ENCODE data around the gene VWA1.
A peak's percentile ranks its signal among the peaks of the same experiment; 100 is the strongest.
"Not testable (repeated sequence)": the region's sequence is repeated elsewhere in the genome, so short reads cannot be mapped to it uniquely, and the experiment has no call there.

Gene VWA1

DNA sequence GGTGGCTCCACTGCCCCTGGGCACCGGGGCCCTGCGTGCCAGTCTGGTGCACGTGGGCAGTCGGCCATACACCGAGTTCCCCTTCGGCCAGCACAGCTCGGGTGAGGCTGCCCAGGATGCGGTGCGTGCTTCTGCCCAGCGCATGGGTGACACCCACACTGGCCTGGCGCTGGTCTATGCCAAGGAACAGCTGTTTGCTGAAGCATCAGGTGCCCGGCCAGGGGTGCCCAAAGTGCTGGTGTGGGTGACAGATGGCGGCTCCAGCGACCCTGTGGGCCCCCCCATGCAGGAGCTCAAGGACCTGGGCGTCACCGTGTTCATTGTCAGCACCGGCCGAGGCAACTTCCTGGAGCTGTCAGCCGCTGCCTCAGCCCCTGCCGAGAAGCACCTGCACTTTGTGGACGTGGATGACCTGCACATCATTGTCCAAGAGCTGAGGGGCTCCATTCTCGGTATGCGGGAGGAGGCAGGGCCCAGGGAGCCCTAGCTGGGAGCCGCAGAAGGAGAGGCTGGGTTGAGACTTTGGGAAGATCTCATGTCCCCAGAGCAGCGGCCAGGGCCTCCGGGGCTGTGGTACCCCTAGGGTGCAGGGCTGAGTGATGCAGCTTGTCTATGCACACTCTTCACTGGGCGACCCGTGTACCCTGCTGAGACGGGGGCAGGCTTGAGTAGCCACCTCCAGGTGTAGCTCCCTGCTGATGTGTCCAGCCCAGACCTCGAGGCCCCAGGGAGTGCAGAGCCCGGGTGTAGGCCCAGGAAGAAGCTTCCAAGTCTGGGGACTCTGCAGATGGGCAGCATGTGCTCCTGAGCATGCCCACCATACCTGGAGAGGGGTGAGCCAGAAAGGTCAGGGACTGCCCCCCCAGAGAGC lies 1.8 kb downstream of the VWA1 start:
- DNase-seq: no peak

DNA sequence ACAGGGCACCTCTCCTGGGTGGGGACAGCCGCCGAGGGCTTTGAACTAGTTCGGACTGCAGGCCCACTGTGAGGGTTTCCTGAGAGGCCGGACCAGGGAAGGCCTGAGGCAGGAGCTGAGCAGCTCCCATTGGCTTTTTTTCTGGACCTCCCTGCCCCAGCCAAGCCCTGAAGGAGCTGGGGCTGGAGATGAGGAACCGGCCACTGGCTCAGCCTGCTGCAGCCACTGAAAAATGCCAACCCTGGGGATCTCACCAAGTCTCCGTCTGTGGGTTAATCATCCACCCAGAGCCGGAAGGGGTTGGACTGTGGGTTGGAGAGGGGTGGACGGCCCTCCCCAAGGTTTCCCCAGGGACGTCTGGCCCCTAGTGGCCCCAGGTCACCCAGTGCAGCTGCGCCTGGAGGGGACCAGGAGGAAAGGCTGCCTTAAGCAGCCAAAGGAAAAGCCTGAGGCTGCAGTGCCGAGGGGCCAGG lies 2.5 kb downstream of the VWA1 start:
- no peak for DNase-seq

DNA sequence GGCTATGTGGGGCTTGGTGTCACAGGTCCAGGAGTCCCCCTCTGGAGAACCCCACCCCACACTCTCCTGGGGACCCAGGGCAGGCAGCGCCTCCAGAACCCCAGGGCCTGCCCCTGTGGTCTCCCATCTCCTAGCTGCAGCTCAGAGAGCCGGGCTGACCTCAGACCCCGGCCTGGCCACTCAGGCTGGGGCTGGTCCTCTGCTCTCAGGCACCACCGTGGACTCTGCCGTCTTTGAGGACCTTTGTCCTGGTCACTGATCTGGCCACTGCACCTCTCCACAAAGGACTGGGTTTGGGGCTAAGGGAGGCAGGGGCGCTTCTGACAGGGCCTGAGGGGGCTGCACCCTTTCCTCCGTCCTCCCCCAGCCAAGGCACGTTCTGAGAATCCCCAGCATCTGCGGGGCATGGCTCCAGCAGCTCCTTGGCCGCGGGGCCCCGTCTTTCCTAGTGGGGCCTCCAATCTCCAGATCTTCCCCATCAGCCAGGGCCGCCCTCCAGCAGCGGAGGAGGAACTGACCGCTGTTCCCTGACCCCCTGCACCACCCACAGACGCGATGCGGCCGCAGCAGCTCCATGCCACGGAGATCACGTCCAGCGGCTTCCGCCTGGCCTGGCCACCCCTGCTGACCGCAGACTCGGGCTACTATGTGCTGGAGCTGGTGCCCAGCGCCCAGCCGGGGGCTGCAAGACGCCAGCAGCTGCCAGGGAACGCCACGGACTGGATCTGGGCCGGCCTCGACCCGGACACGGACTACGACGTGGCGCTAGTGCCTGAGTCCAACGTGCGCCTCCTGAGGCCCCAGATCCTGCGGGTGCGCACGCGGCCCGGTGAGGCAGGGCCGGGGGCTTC lies 3.3 kb downstream of the VWA1 start:
- DNase-seq: no peak

DNA sequence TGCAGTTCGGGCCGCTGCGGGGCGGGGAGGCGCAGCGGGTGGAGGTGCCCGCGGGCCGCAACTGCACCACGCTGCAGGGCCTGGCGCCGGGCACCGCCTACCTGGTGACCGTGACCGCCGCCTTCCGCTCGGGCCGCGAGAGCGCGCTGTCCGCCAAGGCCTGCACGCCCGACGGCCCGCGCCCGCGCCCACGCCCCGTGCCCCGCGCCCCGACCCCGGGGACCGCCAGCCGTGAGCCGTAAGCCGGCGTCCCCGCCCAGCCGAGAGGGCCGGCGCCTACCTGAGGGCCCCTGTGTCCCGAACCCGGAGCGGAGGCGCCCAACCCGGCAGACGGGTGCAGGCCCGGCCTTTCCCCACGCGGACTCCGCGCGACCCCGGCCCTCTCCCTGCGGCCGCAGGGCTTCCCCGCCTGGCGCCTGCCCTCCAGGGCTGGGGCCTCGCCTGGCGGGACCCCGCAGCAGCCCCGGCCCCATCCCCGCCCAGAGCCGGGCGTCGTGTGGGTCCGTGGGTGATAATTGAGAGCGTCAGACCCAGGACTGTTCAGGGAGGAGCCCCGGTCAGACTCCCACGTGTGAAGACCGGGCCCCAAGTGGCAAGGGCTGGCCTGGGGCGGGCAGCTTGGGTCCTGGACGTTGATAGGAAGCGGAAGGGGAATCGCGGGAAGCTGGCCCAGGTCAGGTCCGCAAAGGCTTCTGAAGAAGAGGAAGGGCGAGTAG lies 4.2 kb downstream of the VWA1 start:
- DNase-seq: no peak

DNA sequence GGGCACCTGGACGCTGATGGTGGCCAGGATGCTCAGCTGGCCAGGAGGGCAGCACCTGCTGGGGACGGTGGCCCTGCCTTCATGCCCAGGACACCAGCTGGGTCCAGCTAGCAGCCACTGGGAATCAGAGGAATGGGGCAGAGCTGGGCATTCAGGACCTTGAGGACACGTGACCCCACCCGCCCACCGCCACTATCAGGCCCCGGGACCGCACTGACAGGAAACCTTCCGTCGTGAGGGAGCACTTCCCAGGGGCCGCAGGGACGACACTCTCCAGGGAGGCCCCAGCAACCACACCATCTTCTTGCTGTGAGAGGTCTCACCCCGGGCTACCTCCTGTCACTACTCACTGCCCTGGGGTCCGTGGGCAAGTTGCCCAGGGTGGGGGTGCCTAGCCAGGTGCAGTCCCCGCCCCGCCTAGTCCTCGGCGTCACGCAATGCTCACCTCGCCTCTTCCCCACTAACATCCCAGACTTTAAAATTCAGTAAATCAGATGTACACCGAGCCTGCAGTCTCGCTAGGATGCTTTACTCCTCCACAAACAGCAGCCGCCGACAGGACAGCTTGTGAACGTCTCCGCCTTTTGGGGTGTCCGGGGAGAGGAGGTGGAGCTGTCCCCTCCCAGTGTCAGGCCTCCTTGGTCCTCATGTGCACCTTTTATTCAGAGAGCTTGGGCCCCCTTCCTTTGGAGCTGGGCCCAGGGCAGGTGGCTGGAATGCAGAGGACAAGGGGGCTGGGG lies 4.9 kb downstream of the VWA1 start:
- no peak for DNase-seq

DNA sequence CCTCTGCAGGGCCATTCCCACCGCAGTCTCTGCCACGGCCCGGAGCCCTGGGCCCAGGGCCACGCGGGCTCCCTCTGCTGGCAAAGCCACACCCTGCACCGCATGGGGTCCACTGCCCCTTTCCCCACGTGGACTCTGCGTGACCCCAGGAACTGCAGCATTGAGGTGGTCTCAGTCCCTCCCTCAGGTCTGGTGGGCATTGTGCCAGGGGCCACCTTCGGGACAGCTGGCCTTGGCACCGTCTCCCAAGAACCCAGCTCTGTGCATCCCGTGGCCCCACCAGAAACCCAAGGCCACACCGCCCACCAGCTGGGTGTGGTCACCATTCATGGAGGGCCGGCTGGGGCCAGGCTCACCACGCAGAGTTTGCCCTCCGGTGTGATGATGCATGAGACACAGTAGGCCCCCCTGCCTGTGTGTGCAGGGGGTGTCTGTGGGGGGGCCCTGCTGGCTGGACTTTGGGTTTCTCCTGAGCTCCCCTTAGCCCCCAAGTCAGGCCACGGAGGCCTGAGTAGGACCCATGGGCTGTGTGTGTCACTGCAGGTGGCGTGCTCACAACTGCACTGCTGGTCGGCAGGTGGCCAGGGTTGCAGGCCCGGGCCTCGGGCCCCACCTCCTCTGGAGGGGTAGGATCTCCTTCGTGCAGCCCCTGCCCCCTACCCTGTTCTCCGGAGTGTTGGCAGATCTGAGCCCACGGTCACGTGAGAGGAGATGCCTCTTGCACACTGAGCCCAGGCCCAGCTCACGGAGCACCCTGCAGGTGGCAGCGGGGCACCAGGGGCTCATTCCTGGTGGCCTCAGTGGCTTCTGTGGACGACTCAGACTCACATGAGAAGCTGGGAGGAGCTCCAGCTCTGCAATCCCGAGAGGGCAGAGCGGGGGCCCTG lies 5.8 kb downstream of the VWA1 start:
- DNase-seq: peak; percentile 72

DNA sequence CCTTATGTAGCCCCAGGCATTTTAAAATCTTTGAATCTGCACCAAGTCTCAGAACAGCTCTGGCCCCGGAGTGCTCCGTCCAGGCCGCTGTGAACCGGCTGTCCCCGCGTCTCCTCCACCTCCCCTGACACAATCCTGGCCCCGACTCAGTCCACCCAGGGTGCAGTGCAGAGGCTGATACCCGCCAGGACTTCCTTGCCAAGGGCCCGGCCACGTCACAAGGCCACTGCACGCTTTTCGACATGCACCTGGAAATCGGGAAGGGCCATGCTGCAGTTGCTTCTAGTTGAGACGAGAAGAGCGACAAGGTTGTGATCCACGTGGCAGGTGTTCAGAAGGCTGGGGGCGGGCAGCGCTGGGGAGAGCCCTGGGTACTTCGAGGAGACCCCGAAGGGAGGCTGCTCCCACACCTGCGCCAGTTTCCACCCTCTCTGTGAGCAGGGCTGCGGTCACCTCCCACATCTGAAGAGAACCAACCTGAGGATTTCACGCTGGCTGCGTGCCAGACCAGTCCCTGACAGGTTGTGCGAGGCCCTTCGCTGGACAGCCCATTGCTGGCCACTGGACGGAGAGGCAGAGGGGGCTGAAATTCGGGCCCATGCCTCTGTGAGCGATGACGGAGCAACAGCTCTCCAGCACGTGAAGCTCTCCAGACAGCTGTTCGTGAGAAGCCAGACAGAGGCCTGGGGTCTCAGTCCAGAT lies 6.7 kb downstream of the VWA1 start:
- DNase-seq: no peak

DNA sequence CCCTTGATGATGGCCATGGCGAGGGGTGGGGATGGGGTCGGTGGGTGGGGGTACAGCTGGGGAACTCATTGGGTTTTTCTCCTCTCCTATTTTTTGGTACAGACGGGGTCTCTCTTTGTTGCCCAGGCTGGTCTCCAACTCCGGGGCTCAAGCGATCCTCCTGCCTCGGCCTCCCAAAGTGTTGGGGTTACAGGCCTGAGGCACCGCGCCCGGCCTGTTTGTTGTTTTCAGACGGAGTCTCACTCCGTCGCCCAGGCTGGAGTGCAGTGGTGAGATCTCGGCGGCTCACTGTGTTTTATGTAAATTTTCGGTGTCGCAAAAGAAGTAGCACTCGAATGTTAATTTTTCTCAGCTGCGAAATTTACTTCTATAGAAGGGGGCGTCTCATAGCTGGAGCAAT lies 11.1 kb downstream of the VWA1 start:
- not testable (repeated sequence) for DNase-seq

DNA sequence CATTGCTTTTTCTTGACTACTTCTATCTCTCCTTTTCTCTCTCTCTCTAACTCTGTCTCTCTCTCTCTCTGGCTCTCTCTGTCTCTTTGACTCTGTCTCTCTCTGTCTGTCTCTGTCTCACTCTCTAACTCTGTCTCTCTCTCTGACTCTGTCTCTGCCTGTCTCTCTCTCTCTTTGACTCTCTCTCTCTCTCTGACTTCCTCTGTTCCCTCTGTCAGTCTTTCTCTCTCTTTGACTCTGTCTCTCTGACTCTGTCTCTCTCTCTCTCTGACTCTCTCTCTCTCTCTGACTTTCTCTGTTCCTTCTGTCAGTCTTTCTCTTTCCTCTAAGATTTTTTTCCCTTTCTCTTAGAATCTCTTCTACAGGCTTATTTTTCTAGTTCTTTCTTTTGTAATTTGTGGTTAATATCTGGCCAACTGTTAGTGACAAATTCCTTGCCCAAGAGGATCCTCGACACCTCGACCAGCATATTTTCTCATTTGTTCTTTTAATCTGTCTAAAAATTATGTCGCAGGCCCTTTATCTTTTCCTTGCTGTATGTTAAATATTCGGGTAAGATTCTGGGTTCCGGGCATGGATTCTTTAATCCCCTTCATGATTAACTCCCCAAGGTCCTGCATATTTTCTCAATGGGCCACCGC lies 13.7 kb downstream of the VWA1 start, which contains the start of gene ATAD3C:
TSS of gene ATAD3C (plus strand) at position 591 of the 641 bp plus-strand sequence. CDS start 995 bp downstream, outside the sequence.
- no peak for DNase-seq

DNA sequence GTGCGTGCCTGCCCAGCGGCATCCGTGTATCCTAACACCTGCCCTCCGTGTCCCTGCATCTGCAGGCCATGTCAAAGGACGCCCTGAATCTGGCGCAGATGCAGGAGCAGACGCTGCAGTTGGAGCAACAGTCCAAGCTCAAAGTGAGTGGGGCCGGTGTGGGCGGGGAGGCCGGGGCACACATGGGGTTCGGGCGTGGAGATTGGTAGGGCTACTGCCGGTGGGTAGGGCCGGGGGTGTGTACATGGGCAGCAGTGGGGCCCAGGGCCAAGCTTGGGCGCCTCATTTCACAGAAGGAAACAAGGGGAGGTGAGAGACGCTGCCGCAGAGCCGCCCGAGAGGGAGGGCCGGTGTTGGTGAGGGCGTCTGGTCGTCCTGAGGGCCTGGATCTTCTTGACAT lies 15.1 kb downstream of the VWA1 start:
- DNase-seq: not testable (repeated sequence)

DNA sequence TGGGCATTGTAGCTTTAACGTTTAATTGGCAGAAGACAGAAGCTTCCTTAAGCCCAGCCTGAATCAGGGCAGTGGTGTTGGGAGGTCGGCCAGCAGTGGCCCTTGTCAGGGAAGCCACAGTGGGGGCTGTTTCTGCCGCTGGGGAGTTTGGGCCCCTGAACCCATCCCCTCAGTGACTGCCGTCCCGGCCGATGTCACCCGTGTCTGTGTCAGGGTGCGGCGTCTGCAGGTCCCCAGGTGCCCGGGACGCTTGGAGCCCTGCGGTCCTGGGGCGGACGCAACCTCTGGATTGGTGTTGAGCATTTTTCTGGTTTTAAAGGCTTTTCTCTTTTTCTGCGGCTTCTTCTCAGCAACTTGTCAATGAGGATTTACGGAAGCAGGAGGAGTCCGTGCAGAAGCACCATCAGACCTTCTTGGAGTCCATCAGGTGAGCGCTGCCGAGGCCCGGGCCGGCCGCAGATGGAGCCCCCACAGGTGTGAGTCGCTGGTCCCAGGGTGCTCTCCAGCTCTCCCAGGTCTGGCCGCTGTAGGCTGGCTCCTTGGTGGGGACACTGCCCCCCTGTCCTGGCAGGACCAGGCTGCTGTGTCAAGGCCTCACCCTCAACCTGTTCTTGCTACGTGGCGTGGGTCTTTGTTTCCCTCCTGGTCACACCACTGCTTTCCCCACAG lies 16.3 kb downstream of the VWA1 start:
- DNase-seq: no peak

DNA sequence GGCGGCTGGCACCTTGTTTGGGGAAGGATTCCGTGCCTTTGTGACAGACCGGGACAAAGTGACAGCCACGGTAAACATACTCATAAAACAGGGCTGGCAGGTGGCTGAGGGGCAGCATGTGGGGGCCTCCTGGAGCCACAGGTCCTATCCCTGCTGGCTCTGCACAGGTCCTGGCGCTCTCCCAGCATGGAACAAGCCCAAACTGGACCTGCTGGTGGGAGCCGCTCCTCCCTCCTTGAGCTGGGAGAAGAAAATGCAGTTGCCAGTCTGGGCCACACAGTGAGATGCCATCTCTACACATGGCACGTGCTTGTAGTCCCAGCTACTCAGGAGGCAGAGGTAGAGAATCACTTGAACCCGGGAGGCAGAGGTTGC lies 16.9 kb downstream of the VWA1 start:
- not testable (repeated sequence) for DNase-seq

DNA sequence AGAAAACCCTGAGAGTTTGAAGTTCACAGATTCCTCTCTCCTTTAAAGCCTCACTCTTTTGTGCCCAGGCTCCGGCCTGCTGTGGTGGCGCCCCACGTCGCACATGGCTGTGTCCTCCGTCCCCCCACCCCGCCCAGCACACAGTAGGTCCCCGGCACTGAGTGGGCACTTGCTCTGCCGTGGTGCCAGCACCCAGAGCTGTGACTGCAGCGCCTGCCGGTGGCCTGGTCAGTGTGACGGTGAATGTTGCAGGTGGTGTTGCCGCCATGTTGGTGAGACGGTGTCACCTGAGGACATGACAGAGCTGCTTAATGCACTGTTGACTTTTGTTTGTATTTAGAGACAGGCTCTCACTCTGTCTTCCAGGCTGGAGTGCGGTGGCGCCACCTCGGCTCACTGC lies 17.4 kb downstream of the VWA1 start:
- no peak for DNase-seq

DNA sequence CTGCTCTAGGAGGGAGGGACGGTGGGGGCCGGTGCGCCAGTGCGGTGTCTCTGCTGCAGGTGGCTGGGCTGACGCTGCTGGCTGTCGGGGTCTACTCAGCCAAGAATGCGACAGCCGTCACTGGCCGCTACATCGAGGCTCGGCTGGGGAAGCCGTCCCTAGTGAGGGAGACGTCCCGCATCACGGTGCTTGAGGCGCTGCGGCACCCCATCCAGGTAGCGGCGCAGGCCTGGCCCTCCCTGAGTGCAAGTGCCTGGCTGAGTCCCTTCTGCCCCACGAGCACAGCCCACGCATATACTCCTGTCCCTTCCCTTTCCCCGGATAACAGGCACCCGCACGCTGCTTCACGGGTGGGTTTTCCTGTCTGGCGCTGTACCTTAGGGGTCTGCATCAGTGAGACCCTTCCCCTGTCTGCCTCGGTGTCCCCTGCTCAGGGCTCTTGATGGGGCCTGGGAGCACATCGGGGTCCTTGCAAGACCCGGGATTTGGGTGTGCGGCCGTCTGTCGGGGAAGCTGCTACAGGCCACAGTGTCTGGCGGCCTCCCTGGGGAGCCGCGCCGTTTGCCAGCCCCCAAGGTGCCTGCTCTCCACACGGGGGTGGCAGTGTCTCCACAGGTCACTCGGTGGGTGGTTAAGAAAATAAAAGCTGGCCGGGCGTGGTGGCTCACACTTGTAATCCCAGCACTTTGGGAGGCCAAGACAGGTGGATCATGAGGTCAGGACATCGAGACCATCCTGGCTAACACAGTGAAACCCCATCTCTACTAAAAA lies 19.0 kb downstream of the VWA1 start:
- DNase-seq: not testable (repeated sequence)

DNA sequence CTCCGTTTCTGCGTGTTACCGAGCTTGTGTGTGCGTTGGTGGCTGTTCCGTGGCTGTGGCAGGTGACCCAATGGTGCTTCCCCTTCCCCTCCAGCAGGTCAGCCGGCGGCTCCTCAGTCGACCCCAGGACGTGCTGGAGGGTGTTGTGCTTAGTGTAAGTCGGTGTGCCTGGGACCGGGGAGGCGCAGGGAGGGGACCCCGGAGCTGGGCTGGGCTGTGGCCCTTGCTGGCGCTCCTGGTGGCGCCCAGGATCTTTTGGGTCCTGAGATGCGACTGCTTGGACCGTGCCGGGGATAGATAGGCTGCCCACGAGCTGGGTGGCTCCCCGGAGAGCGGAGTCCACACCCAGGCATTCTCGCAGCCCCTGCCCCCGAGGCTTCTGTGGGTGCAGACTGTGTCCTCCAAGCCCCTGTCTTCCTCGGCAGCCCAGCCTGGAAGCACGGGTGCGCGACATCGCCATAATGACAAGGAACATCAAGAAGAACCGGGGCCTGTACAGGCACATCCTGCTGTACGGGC lies 19.9 kb downstream of the VWA1 start:
- DNase-seq: no peak

DNA sequence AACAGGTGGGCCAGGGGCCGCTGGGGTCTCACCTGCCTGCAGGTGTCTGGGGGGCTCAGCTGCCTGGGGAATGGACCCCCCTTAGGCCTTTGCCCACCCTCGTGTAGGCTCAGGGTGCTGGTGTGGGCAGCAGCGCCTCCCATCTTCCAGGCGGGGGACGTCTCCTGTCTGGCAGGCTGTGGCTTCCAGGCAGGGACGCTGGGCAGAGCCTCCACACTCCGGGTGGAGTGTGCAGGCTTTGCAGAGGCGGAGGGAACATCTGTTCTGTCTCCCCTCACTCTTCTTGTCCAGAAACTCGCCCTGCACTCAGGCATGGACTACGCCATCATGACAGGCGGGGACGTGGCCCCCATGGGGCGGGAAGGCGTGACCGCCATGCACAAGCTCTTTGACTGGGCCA lies 20.4 kb downstream of the VWA1 start:
- DNase-seq: not testable (repeated sequence)

DNA sequence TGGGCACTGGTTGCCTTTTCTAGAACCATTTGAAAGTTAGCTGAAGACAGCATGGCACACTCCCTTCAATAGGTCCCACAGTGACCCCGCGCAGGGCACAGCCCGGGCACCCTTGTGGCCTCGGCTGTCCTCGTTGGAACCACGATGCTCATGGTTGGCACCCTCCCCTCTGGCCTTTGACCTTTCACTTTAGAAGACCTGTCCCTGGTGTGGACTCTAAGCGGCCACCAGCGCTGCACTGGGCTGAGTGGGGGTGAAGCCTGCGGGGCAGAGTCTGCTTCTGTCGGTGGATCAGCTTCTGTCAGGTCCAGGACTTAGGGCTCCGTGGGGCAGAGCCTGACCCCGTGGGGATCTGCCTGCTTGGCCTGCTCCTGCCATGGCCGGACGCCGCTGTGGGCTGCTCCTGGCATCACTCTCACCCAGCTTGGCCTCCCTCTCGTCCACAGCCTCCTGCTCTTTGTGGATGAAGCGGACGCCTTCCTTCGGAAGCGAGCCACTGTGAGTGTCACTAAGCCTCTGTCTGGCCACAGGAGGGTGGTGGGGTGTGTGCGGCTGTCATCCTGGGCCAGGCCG lies 21.3 kb downstream of the VWA1 start:
- DNase-seq: not testable (repeated sequence)

DNA sequence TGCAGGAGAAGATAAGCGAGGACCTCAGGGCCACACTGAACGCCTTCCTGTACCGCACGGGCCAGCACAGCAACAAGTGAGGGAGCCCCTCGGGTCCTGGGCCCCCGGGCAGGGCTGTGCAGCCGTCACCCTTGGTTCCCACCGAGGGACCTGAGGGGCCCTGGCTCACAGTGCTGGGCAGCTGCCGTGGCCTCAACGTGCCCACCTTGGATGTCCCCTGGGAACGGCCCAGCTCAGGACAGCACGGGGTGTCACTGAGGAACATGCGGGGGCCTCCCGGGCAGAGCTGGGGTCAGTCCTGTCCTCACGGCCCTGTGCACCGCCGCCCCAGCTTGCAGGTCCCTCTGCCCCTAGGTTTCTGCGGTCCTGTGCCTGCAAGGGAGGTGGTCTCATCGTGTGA lies 23.7 kb downstream of the VWA1 start:
- DNase-seq: not testable (repeated sequence)

Data from activated T-cell treated with anti-CD3 and anti-CD28 coated beads, Interleukin-2, amount 50 U/mL, for 1 hour (primary cell).